G401.6 (cell line): Measurements from ENCODE around the gene ROS1.

Experiments used
- FAIRE-seq: peaks from 2 replicates; lab custom pipeline; 2012; peaks lifted over from hg19 to GRCh38; lab: Jason Lieb, UNC

ROS1 gene

GRCh38 chr6:117309069-117309468 is 116.7 kb downstream of the ROS1 start:
- no peak for FAIRE-seq

- no peak for FAIRE-seq
These were observed 118.1 kb downstream of the ROS1 start for GRCh38 chr6:117307655-117308054.

- FAIRE-seq = no peak
These were observed 119.4 kb downstream of the ROS1 start for GRCh38 chr6:117306227-117306790.

- FAIRE-seq = no peak
These were observed 121.3 kb downstream of the ROS1 start for GRCh38 chr6:117304446-117304845.

- FAIRE-seq = no peak
These were observed 122.4 kb downstream of the ROS1 start for GRCh38 chr6:117303323-117303722.

- FAIRE-seq = no peak
These were observed 126.8 kb downstream of the ROS1 start for GRCh38 chr6:117298941-117299340.

GRCh38 chr6:117290173-117290846 is 135.4 kb downstream of the ROS1 start:
- FAIRE-seq = no peak

- FAIRE-seq = no peak
These were observed 137.5 kb downstream of the ROS1 start for GRCh38 chr6:117288083-117288715.

- no peak for FAIRE-seq
These were observed 144.8 kb downstream of the ROS1 start for GRCh38 chr6:117280922-117281321.

GRCh38 chr6:117276778-117277316 is 148.9 kb downstream of the ROS1 start:
- no peak for FAIRE-seq

- FAIRE-seq = no peak
These were observed 150.0 kb downstream of the ROS1 start for GRCh38 chr6:117275711-117276110.

- FAIRE-seq = no peak
These were observed 150.5 kb downstream of the ROS1 start for GRCh38 chr6:117275205-117275604.

GRCh38 chr6:117272891-117273290 is 152.9 kb downstream of the ROS1 start:
- FAIRE-seq = no peak

- no peak for FAIRE-seq
These were observed 153.5 kb downstream of the ROS1 start for GRCh38 chr6:117272032-117272866.

GRCh38 chr6:117270843-117271507 is 154.8 kb downstream of the ROS1 start:
- FAIRE-seq = no peak

GRCh38 chr6:117270055-117270842 is 155.5 kb downstream of the ROS1 start:
- FAIRE-seq = no peak

GRCh38 chr6:117269638-117270054 is 156.1 kb downstream of the ROS1 start:
- no peak for FAIRE-seq

- no peak for FAIRE-seq
These were observed 156.8 kb downstream of the ROS1 start for GRCh38 chr6:117268924-117269323.

GRCh38 chr6:117267766-117268534 is 157.8 kb downstream of the ROS1 start:
- no peak for FAIRE-seq

- FAIRE-seq = no peak
These were observed 158.7 kb downstream of the ROS1 start for GRCh38 chr6:117267054-117267347.
